Bronchus fibroblast of lung (primary cell): ENCODE measurements around the gene KCNH6. TPM values are rescaled to one million over a fixed set of nuclear protein-coding genes. Genes with fewer than 3 reads are reported as not detected.

Source experiments
- total RNA-seq: library from RNA; depleted of rRNA; stranded (reverse); fragments of >200 nt; gene quantifications from 2 replicates; pipeline ENCODE4 v1.2.3, GENCODE V29; 2015

Gene KCNH6
- total RNA-seq = not detected in 2 replicates

GRCh38 chr17:63523253-63523855, at the start of gene KCNH6:
TSS of gene KCNH6 (plus strand) at chr17:63523358. CDS start at chr17:63523414, 56 bp downstream.

GRCh38 chr17:63476854-63477479, 46.2 kb upstream of the KCNH6 start, which contains the start of gene ACE:
TSS of gene ACE (plus strand) at chr17:63477061. CDS start at chr17:63477095, 34 bp downstream.

DNA sequence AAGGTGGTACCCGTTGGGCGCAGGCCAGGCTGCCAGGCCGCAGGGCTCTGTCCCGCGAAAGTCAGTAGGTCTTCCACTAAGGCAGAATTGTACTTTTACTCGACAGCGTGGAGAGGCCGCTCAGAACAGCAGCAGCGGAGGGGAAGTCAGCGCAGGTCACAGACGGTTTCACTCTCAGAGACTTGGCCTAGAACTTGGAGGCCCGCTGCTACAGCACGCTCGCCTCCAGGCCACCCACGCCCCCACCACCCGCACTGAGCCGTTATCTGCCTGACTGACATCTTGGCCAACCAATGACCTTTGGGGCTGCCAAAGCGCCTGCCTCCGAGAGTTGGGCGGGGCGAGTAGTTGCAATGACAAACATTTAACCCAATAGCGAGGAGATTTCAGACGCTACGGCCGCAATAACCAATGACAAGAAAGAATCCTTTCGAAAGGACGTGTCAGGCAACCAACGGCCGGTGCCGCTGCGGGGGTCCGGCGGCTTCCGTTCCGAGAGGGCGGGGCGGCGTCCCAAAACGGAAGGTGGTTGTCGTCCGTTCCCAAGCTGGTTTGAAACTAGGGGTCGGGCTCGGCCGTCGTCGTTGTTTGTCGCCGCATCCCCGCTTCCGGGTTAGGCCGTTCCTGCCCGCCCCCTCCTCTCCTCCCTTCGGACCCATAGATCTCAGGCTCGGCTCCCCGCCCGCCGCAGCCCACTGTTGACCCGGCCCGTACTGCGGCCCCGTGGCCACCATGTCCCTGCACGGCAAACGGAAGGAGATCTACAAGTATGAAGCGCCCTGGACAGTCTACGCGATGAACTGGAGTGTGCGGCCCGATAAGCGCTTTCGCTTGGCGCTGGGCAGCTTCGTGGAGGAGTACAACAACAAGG, 27.0 kb downstream of the KCNH6 start, which contains the start of gene DCAF7:
Gene DCAF7 (plus strand): TSS at position 532 of the 871 bp plus-strand sequence. CDS start 201 bp downstream, at position 733.

Other genes with a start within 250 kb of the KCNH6 start
- gene CYB561, start 77.1 kb upstream of the KCNH6 start, total RNA-seq = 7.2 and 8.2 TPM in 2 replicates
- 0.89 and 1.0 TPM in 2 replicates for gene ACE, start 46.3 kb upstream of the KCNH6 start, total RNA-seq
- 26.3 and 26.4 TPM in 2 replicates for gene DCAF7, start 27.1 kb downstream of the KCNH6 start, total RNA-seq
- gene TACO1, start 77.5 kb downstream of the KCNH6 start, total RNA-seq = 26.7 and 30.2 TPM in 2 replicates
- 21.6 and 21.9 TPM in 2 replicates for gene MAP3K3, start 99.1 kb downstream of the KCNH6 start, total RNA-seq
- gene LIMD2, start 176.8 kb downstream of the KCNH6 start, total RNA-seq = 24.4 and 31.3 TPM in 2 replicates
- gene STRADA, start 218.4 kb downstream of the KCNH6 start, total RNA-seq = 18.8 and 22.6 TPM in 2 replicates